K562 (cell line): ENCODE measurements around the gene HDHD3. TPM values are rescaled to one million over a fixed set of nuclear protein-coding genes. Genes with fewer than 3 reads are reported as not detected.

Experiments
- ATAC-seq: fragments of 200-7000 bp; cut with Tn5 transposase; 3 replicates; pipeline ENCODE4 v1.9.1; 2020; ENCODE audit warnings: moderate library complexity
- BruUV-seq: library from RNA; stranded (reverse); fragments of 400-500 nt; replicated peaks from 2 replicates; lab custom pipeline; 2021; lab: Mats Ljungman, UMichigan
- CTCF ChIA-PET: fragments of 300-600 bp; formaldehyde crosslinking; extraction: SDS; loops from one replicate; lab custom pipeline; 2021; ENCODE audit warnings: low intra/inter-chr PET ratio; lab: Yijun Ruan, JAX
- POLR2A ChIA-PET: fragments of 300-600, 350-650 bp; sonication (Branson Sonifier 250); formaldehyde crosslinking; extraction: SDS; loops from one replicate; lab custom pipeline; 2021; ENCODE audit warnings: antibody characterized with exemption, inconsistent platforms; lab: Yijun Ruan, JAX
- DNase-seq, 4 experiments: peaks; one replicate each; pipeline versions ENCODE4 v3.0.0 to v3.0.0-alpha.2; 2011 to 2018; ENCODE audit warnings: low spot score in 3 of 4, mixed read lengths in 3 of 4; ENCODE audit errors: extremely low read depth in 1 of 4
- FAIRE-seq: peaks from 2 replicates; lab custom pipeline; 2011; peaks lifted over from hg19 to GRCh38; lab: Jason Lieb, UNC
- H2AFZ ChIP-seq: 2 replicates; pipeline ENCODE4 v1.6.0; 2011; ENCODE audit warnings: low read depth, low read length, control low read depth, inconsistent platforms
- H3K27ac ChIP-seq: fragments of 200-600 bp; 3 replicates; pipeline ENCODE4 v1.8.0; 2011; ENCODE audit warnings: low read depth, mild to moderate bottlenecking, control low read depth, inconsistent platforms, low read length, moderate library complexity, mixed read lengths; ENCODE audit errors: extremely low read depth
- H3K27me3 ChIP-seq, 2 experiments: fragments of 300-600 bp in 1 of 2; 2 replicates in 1 of 2; 3 replicates in 1 of 2; pipeline versions ENCODE4 v1.6.0 to v1.8.0; 2011; ENCODE audit warnings: inconsistent platforms in 2 of 2, low read length in 2 of 2, mild to moderate bottlenecking in 1 of 2, mixed read lengths in 1 of 2, moderate library complexity in 1 of 2; ENCODE audit not compliant: control insufficient read depth in 2 of 2, insufficient read depth in 2 of 2
- H3K36me3 ChIP-seq: fragments of 300-600 bp; 3 replicates; pipeline ENCODE4 v1.8.0; 2011; ENCODE audit warnings: mild to moderate bottlenecking, low read length, inconsistent platforms; ENCODE audit not compliant: control insufficient read depth, insufficient read depth
- H3K4me1 ChIP-seq, 2 experiments: fragments of 200-600 bp in 1 of 2; replicated peaks in 1 of 2; 2 replicates in 1 of 2; 3 replicates in 1 of 2; pipeline versions ENCODE4 v1.5.1 to v1.8.0; 2011; ENCODE audit warnings: inconsistent platforms in 2 of 2, low read length in 2 of 2, mild to moderate bottlenecking in 1 of 2, mixed read lengths in 1 of 2, moderate library complexity in 1 of 2; ENCODE audit not compliant: control insufficient read depth in 2 of 2, insufficient read depth in 2 of 2
- H3K4me2 ChIP-seq: 2 replicates; pipeline ENCODE4 v1.6.1; 2011; ENCODE audit warnings: low read length, control low read depth, inconsistent platforms, mixed read lengths; ENCODE audit not compliant: insufficient read depth
- H3K4me3 ChIP-seq: fragments of 200-600 bp; sonication (generic), shearing (Covaris generic); 2 replicates; pipeline ENCODE4 v1.5.1; 2016; ENCODE audit warnings: control low read depth, inconsistent platforms
- H3K79me2 ChIP-seq: fragments of 200-600 bp; 3 replicates; pipeline ENCODE4 v1.8.0; 2011; ENCODE audit warnings: low read length, inconsistent platforms; ENCODE audit not compliant: control insufficient read depth, insufficient read depth
- H3K9ac ChIP-seq, 2 experiments: 2 replicates each; pipeline versions ENCODE4 v1.6.0 to v1.6.1; 2011; ENCODE audit warnings: low read depth in 2 of 2, low read length in 2 of 2, control low read depth in 1 of 2, inconsistent platforms in 1 of 2, mild to moderate bottlenecking in 1 of 2, mixed read lengths in 1 of 2; ENCODE audit not compliant: insufficient read depth in 1 of 2
- H3K9me1 ChIP-seq: one replicate; pipeline ENCODE4 v1.6.0; 2011; ENCODE audit warnings: inconsistent platforms, mild to moderate bottlenecking, low read length, moderate library complexity; ENCODE audit not compliant: control insufficient read depth, insufficient read depth
- H3K9me3 ChIP-seq: replicated peaks from 2 replicates; pipeline ENCODE4 v1.5.1; 2011; ENCODE audit warnings: low read depth, low read length, inconsistent platforms; ENCODE audit not compliant: control insufficient read depth, insufficient read depth
- H4K20me1 ChIP-seq: replicated peaks from 2 replicates; pipeline ENCODE4 v1.6.1; 2011; ENCODE audit warnings: low read length, inconsistent platforms, mixed read lengths; ENCODE audit not compliant: control insufficient read depth, insufficient read depth
- NFIC ChIP-seq: fragments of 450-650 bp; IDR thresholded peaks from 2 replicates; pipeline ENCODE4 v1.6.1; 2017; ENCODE audit warnings: mild to moderate bottlenecking, inconsistent platforms
- SMARCA4 ChIP-seq: fragments of 450-650 bp; IDR thresholded peaks from 2 replicates; pipeline ENCODE4 v1.6.1; 2016
- ZNF696 ChIP-seq: fragments of 250-450 bp; sonication (Bioruptor Pico); conservative IDR thresholded peaks from 2 replicates; pipeline ENCODE4 v1.4.0; 2020; ENCODE audit warnings: mild to moderate bottlenecking, moderate library complexity
- WGBS: fragments of 100-300 bp; shearing (Covaris generic); methylation state at CpG from one replicate; pipeline ENCODE4 v1.1.6; 2016; ENCODE audit warnings: low coverage, mixed read lengths; ENCODE audit not compliant: insufficient coverage; ENCODE audit errors: missing lambda C conversion rate; 5-methylcytosine and 5-hydroxymethylcytosine counted together
- in situ Hi-C: fragments of 300-500 bp; cut with MboI; formaldehyde crosslinking; loops from 4 replicates; pipeline ENCODE4 v1.15.0; 2018; ENCODE audit warnings: inconsistent platforms, mixed read lengths
- intact Hi-C: fragments of 100-400 bp; cut with micrococcal nuclease; formaldehyde crosslinking; loops from 2 replicates; pipeline ENCODE4 v1.14.2; 2022
- polyA plus RNA-seq, 8 experiments: library from polyadenylated mRNA; depleted of rRNA in 4 of 8; stranded (reverse) in 5 of 8; unstranded in 3 of 8; fragments of >200 nt; fragmentation: Nextera tagmentation in 2 of 8; fragmentation: Illumina TruSeq in 1 of 8; extraction: Ambion mirVana in 2 of 8; extraction: Trizol in 1 of 8; gene quantifications; 2 replicates each; pipeline versions ENCODE4 v1.2.1 to v1.2.3, GENCODE V29; 2011 to 2014; ENCODE audit warnings: inconsistent platforms in 1 of 8, missing spikeins in 1 of 8
- total RNA-seq, 7 experiments: library from RNA; depleted of rRNA in 6 of 7; stranded (reverse); fragments of >200 nt in 6 of 7; fragmentation: Illumina TruSeq in 2 of 7; extraction: Trizol in 2 of 7; gene quantifications; 2 replicates each; pipeline versions ENCODE4 v1.2.1 to v1.2.3, GENCODE V29; 2011 to 2021; ENCODE audit warnings: low replicate concordance in 1 of 7

Gene HDHD3
- total and polyA plus RNA-seq, 9 of the 15 experiments (the other 6 are each of a cell fraction or from before 2014, with no cell fraction given), result 1.1 to 19.1 (median 10.9) TPM

DNA sequence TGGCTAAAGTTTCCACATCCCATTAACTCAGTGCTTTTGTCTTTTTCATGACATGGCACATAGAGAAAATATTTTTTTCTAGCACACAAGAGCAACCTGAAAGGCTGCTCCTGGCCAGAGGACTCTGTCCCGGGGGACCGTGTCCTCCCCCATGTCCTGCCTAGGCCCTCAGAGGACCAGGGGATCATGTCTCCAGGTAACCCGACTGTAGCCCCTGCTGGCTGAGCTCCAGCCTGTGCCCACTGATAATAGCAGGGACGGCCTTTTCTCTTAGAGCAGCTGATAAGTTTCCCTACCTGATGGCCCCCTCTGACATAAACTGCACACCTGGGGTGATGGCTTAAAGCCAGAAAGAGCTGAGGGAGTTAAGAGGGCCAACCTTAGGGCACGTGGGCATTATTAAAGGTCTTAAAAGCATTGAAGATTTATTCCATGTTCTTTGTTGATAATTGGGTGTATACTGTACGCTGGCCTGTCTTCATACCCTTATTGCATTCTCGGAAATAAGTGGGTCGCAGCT lies 5.9 kb downstream of the HDHD3 start:
- in situ Hi-C loops (no loop called here), intact Hi-C loops (no loop called here)
- no peak overlapping the region for H3K4me2 ChIP-seq
- WGBS, result 42% methylated on average over 8 of the region's 8 CpGs
- H3K27me3 ChIP-seq, result no peaks in the 10 kb centered on the region
- no peak for FAIRE-seq
- H3K79me2 ChIP-seq, result peaks cover 6% of the 10 kb centered on the region; the same call in 1 of the 3 replicates
- peaks cover 23 to 25% of the 10 kb centered on the region in 2 experiments for H3K4me1 ChIP-seq
- H3K36me3 ChIP-seq, result peaks cover 28% of the 10 kb centered on the region
- H4K20me1 ChIP-seq, result peaks cover 12% of the 10 kb centered on the region
- H3K9me3 ChIP-seq, result no peaks in the 10 kb centered on the region
- CTCF ChIA-PET, result no interaction called here
- POLR2A ChIA-PET, result interaction anchor here (0.9 to 1.6 kb wide), 2 partner anchors 14 to 31 kb away, joined by 3 read pairs; partner anchors contain the start of gene WDR31
- no peaks in the 10 kb centered on the region for H3K9me1 ChIP-seq
- 0 out of 2 replicates have a peak, but pooled peaks have one; percentile 21 for TF ChIP-seq NFIC
- TF ChIP-seq SMARCA4, result no peak
- no peak overlapping the region for H3K27ac ChIP-seq
- no peak overlapping the region for H3K4me3 ChIP-seq
- no peak for DNase-seq
- ATAC-seq, result no peak
- BruUV-seq, result no TSS peak
- H3K9ac ChIP-seq, result no peak overlapping the region
- H2AFZ ChIP-seq, result no peak overlapping the region

DNA sequence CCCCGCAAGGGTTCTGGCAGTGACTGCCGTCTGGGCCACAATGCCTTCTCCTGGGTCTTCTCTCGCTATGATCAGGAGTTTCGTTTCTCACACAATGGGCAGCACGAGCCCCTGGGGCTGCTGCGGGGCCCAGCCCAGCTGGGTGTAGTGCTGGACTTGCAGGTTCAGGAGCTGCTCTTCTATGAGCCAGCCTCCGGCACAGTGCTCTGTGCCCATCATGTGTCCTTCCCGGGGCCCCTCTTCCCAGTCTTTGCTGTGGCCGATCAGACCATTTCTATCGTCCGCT lies 7.0 kb downstream of the HDHD3 start:
- intact Hi-C loops (no loop called here), in situ Hi-C loops (no loop called here)
- Histone ChIP-seq H3K9me3 (no peaks in the 10 kb centered on the region), H4K20me1 (peaks cover 12% of the 10 kb centered on the region; the same call in 1 of the 2 replicates), H2AFZ (no peak overlapping the region), H3K4me3 (no peak overlapping the region), H3K4me1 (peaks cover 22 to 23% of the 10 kb centered on the region in 2 experiments), H3K36me3 (peaks cover 21% of the 10 kb centered on the region), H3K4me2 (no peak overlapping the region), H3K27ac (no peak overlapping the region), H3K9me1 (no peaks in the 10 kb centered on the region), H3K27me3 (no peaks in the 10 kb centered on the region), H3K79me2 (no peaks in the 10 kb centered on the region), H3K9ac (peak overlapping the region in 1 of 2 experiments; percentile 1; a peak in 1 of 4 replicates)
- FAIRE-seq, result no peak
- ATAC-seq, result no peak
- ChIA-PET POLR2A (no interaction called here), CTCF (no interaction called here)
- BruUV-seq, result no TSS peak
- no peak for DNase-seq
- 49% methylated on average over 11 of the region's 11 CpGs for WGBS
- no peak for TF ChIP-seq ZNF696 (CRISPR knock-in tag)
